Spinal cord (tissue), 10 donors: ENCODE measurements around the gene R3HDM2. TPM values are rescaled to one million over a fixed set of nuclear protein-coding genes. Genes with fewer than 3 reads are reported as not detected.
"Not testable (repeated sequence)": the region's sequence is repeated elsewhere in the genome, so short reads cannot be mapped to it uniquely, and the experiment has no call there.

Experiments
- DNase-seq, 6 donors: peaks; one replicate each; pipeline versions ENCODE4 v3.0.0 to v3.0.0-alpha.2; 2013 to 2015; ENCODE audit warnings: low spot score in 6 of 6, low read depth in 4 of 6
- H3K27ac ChIP-seq: one replicate; pipeline ENCODE4 v1.5.1; 2013; ENCODE audit warnings: low read depth, low read length, control low read depth
- H3K27me3 ChIP-seq: one replicate; pipeline ENCODE4 v1.6.1; 2013; ENCODE audit warnings: low read length; ENCODE audit not compliant: control insufficient read depth, insufficient read depth
- H3K36me3 ChIP-seq: one replicate; pipeline ENCODE4 v1.6.1; 2013; ENCODE audit warnings: low read length; ENCODE audit not compliant: control insufficient read depth, insufficient read depth
- H3K4me1 ChIP-seq: one replicate; pipeline ENCODE4 v1.6.1; 2013; ENCODE audit warnings: low read length; ENCODE audit not compliant: control insufficient read depth, insufficient read depth
- H3K4me3 ChIP-seq: one replicate; pipeline ENCODE4 v1.5.1; 2013; ENCODE audit warnings: low read depth, low read length, control low read depth
- H3K9me3 ChIP-seq: one replicate; pipeline ENCODE4 v1.6.1; 2013; ENCODE audit warnings: low read length; ENCODE audit not compliant: control insufficient read depth, insufficient read depth
- WGBS: methylation state at CpG from one replicate; pipeline ENCODE4 v1.1.5; 2013; ENCODE audit warnings: missing lambda C conversion rate; ENCODE audit not compliant: insufficient coverage; 5-methylcytosine and 5-hydroxymethylcytosine counted together
- polyA plus RNA-seq, 2 donors: library from polyadenylated mRNA; unstranded; fragments of 120-200 nt; gene quantifications; one replicate each; pipeline ENCODE4 v1.2.1, GENCODE V29; 2013; ENCODE audit not compliant: insufficient read length in 2 of 2
- total RNA-seq, 2 donors: library from RNA; depleted of rRNA in 1 of 2; stranded (reverse); fragments of 120-200 nt in 1 of 2; fragments of >200 nt in 1 of 2; gene quantifications; one replicate each; pipeline versions ENCODE4 v1.2.3 to v1.2.4, GENCODE V29; 2013 to 2014
- donor health status: healthy.

R3HDM2 gene
- total and polyA plus RNA-seq, 4 donors = 42.7 to 98.2 (median 65.1) TPM

- not testable (repeated sequence) for H3K4me3 ChIP-seq, H3K27me3 ChIP-seq, H3K27ac ChIP-seq, H3K4me1 ChIP-seq, H3K9me3 ChIP-seq, DNase-seq
- peaks cover 59% of the 10 kb centered on the region for H3K36me3 ChIP-seq
- WGBS = 97% methylated on average over 6 of the region's 12 CpGs
Observed at GRCh38 chr12:57282073-57282472, 148.8 kb downstream of the R3HDM2 start.

- Histone ChIP-seq H3K36me3 (peaks cover 56% of the 10 kb centered on the region), H3K4me1 (no peaks in the 10 kb centered on the region), H3K27me3 (no peaks in the 10 kb centered on the region), H3K9me3 (no peaks in the 10 kb centered on the region), H3K27ac (no peak overlapping the region), H3K4me3 (no peak overlapping the region)
- WGBS = 94% methylated on average over 8 of the region's 9 CpGs
- no peak for DNase-seq
Observed at GRCh38 chr12:57280211-57281062, 150.4 kb downstream of the R3HDM2 start.

GRCh38 chr12:57278465-57279381, 152.1 kb downstream of the R3HDM2 start:
- no peak for DNase-seq
- no peaks in the 10 kb centered on the region for H3K27me3 ChIP-seq
- H3K4me3 ChIP-seq = no peak overlapping the region
- H3K36me3 ChIP-seq = peaks cover 57% of the 10 kb centered on the region
- no peaks in the 10 kb centered on the region for H3K4me1 ChIP-seq
- H3K27ac ChIP-seq = no peak overlapping the region
- no peaks in the 10 kb centered on the region for H3K9me3 ChIP-seq
- 99% methylated on average over 13 of the region's 15 CpGs for WGBS

DNA sequence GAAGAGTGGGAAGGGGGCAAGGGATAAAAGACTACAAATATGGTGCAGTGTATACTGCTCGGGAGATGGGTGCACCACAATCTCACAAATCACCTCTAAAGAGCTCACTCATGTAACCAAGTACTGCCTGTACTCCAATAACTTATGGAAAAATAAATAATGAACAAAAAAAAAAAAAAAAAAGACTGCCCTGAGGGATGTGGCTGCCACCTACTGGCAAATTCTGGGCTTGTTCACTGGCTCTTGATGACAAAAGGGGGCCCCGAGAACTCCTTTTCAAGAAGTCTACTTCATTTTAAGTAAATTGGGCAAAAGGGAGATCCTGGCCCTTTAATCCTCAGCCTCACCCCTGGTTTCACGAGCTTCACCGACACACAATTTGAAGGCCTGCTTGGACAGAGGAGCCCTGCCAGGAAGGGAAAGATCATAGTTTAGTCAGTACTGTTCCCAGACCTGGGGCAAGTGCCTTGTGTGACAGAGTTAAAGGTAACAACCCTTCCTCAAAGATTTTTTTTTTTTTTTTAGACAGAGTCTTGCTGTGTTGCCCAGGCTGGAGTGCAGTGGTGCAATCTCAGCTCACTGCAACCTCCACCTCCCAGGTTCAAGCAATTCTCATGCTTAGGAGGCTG, 153.8 kb downstream of the R3HDM2 start:
- Histone ChIP-seq H3K4me1 (no peaks in the 10 kb centered on the region), H3K4me3 (no peak overlapping the region), H3K27ac (no peak overlapping the region), H3K27me3 (no peaks in the 10 kb centered on the region), H3K9me3 (no peaks in the 10 kb centered on the region), H3K36me3 (peaks cover 48% of the 10 kb centered on the region)
- WGBS = no CpG with 5 or more reads among the region's 4 CpGs
- no peak for DNase-seq

DNA sequence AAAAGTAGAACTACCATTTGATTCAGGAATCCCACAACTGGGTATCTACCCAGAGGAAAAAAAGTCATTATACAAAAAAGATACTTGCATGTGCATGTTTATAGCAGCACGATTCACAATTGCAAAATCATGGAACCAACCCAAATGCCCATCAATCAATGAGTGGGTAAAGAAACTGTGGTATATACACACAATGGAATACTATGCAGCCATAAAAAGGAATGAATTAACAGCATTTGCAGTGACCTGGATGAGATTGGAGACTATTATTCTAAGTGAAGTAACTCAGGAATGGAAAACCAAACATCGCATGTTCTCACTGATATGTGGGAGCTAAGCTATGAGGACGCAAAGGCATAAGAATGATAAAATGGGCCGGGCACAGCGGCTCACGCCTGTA, 154.6 kb downstream of the R3HDM2 start:
- H3K27ac ChIP-seq, H3K4me1 ChIP-seq, H3K27me3 ChIP-seq, H3K4me3 ChIP-seq, DNase-seq, H3K9me3 ChIP-seq: not testable (repeated sequence)
- peaks cover 46% of the 10 kb centered on the region for H3K36me3 ChIP-seq
- 100% methylated on average over 1 of the region's 6 CpGs for WGBS

GRCh38 chr12:57273516-57273915, 157.3 kb downstream of the R3HDM2 start:
- Histone ChIP-seq H3K9me3 (no peaks in the 10 kb centered on the region), H3K36me3 (peaks cover 44% of the 10 kb centered on the region), H3K4me3 (no peak overlapping the region), H3K27me3 (no peaks in the 10 kb centered on the region), H3K27ac (no peak overlapping the region), H3K4me1 (no peaks in the 10 kb centered on the region)
- no peak for DNase-seq

- Histone ChIP-seq H3K36me3 (peaks cover 45% of the 10 kb centered on the region), H3K9me3 (no peaks in the 10 kb centered on the region), H3K27ac (no peak overlapping the region), H3K4me1 (no peaks in the 10 kb centered on the region), H3K4me3 (no peak overlapping the region), H3K27me3 (no peaks in the 10 kb centered on the region)
- peak in 1 of 6 donors; percentile 44 for DNase-seq
- 69% methylated on average over 4 of the region's 7 CpGs for WGBS
Observed at GRCh38 chr12:57272337-57273151, 158.3 kb downstream of the R3HDM2 start.

DNA sequence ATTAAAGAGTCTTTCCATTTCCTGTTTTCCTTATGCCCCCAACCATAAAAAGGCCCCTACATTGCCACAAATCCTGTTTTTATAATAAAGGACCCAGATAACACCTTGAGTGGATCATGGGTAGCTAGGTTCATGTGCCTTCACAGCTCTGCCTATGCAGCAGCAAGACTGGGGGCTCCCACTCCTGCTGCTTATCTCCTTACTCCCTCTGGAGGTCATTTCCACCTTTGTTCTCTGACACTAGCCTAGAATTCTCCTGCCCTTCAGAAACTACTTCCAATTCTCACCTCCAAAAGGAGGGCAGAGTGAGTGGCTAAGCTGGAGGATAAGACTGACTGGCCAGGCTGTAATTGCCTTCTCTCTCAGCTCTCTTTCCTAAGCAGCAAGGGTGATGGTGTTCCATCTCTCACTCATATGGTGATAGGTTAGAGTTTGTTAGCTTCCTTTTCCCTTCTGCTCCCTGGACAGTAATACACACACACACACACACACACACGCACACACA, 159.8 kb downstream of the R3HDM2 start:
- no peak overlapping the region for H3K27ac ChIP-seq
- H3K9me3 ChIP-seq = no peaks in the 10 kb centered on the region
- no peak for DNase-seq
- no peaks in the 10 kb centered on the region for H3K4me1 ChIP-seq
- peaks cover 55% of the 10 kb centered on the region for H3K36me3 ChIP-seq
- no peaks in the 10 kb centered on the region for H3K27me3 ChIP-seq
- WGBS = no CpG with 5 or more reads among the region's 1 CpG
- H3K4me3 ChIP-seq = no peak overlapping the region

DNA sequence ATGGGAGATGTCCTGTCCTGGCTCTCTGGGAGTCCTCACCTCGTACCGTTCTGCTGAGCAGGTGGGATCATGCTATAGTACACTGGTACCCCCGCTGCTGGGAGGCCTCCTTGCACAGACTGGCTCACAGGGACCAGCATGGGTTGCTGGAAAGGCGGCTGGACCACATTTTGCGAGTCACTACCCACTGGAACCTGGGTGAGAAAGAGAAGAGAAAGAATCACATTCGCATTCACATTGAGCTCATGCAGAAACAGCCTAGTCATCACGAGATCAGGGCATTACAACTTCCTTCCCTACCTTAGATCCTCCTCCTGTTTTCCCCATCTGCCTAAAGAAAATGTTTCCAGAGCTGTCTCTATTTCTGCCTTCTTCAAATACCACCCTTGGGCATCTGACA, 162.6 kb downstream of the R3HDM2 start:
- Histone ChIP-seq H3K4me3 (no peak overlapping the region), H3K9me3 (no peaks in the 10 kb centered on the region), H3K36me3 (peaks cover 59% of the 10 kb centered on the region), H3K27ac (no peak overlapping the region), H3K27me3 (no peaks in the 10 kb centered on the region), H3K4me1 (peaks cover 4% of the 10 kb centered on the region)
- WGBS = 95% methylated on average over 6 of the region's 7 CpGs
- DNase-seq = no peak
